H1 (cell line): ENCODE measurements around the gene STRN. TPM values are rescaled to one million over a fixed set of nuclear protein-coding genes. Genes with fewer than 3 reads are reported as not detected.

Experiments used
- CTCF ChIA-PET: fragments of 300-600 bp; sonication (Branson Sonifier 250); formaldehyde crosslinking; loops from one replicate; lab custom pipeline; 2021; ENCODE audit not compliant: partially characterized antibody; lab: Charles Lee
- POLR2A ChIA-PET: fragments of 300-600 bp; sonication (Branson Sonifier 250); formaldehyde crosslinking; loops from one replicate; lab custom pipeline; 2021; ENCODE audit warnings: inconsistent platforms; ENCODE audit not compliant: partially characterized antibody; lab: Charles Lee
- DNase-seq, 2 experiments: peaks; one replicate each; pipeline versions ENCODE4 v3.0.0 to v3.0.0-alpha.2; 2010 to 2022; ENCODE audit warnings: low spot score in 2 of 2, low read depth in 1 of 2, mixed read lengths in 1 of 2
- FAIRE-seq: peaks from 2 replicates; lab custom pipeline; 2011; peaks lifted over from hg19 to GRCh38; lab: Jason Lieb, UNC
- H2AFZ ChIP-seq: 2 replicates; pipeline ENCODE4 v1.8.1; 2012; ENCODE audit warnings: low read length, inconsistent platforms
- H2AK5ac ChIP-seq: 2 replicates; pipeline ENCODE4 v1.6.1; 2013; ENCODE audit warnings: low read depth, low read length
- H2BK120ac ChIP-seq: replicated peaks from 2 replicates; pipeline ENCODE3; 2013; ENCODE audit warnings: low read depth, low read length, inconsistent platforms
- H2BK12ac ChIP-seq: 2 replicates; pipeline ENCODE4 v1.6.1; 2013; ENCODE audit warnings: low read depth, low read length
- H2BK15ac ChIP-seq: 2 replicates; pipeline ENCODE4 v1.6.1; 2013; ENCODE audit warnings: low read length
- H2BK20ac ChIP-seq: 2 replicates; pipeline ENCODE4 v1.6.1; 2013; ENCODE audit warnings: low read length
- H2BK5ac ChIP-seq: 2 replicates; pipeline ENCODE4 v1.6.1; 2013; ENCODE audit warnings: low read depth, low read length
- H3K14ac ChIP-seq: 2 replicates; pipeline ENCODE4 v1.6.1; 2013; ENCODE audit warnings: inconsistent platforms; ENCODE audit not compliant: insufficient read length
- H3K18ac ChIP-seq: 2 replicates; pipeline ENCODE4 v1.6.1; 2013; ENCODE audit warnings: low read length; ENCODE audit errors: extremely low read depth
- H3K23ac ChIP-seq: 2 replicates; pipeline ENCODE4 v1.6.1; 2013; ENCODE audit warnings: inconsistent platforms; ENCODE audit not compliant: insufficient read length
- H3K23me2 ChIP-seq: 2 replicates; pipeline ENCODE4 v1.6.1; 2013; ENCODE audit warnings: low read depth, low read length
- H3K27ac ChIP-seq: 2 replicates; pipeline ENCODE4 v1.6.1; 2011; ENCODE audit warnings: low read depth, low read length, inconsistent platforms
- H3K27me3 ChIP-seq, 4 experiments: replicated peaks in 1 of 4; 1 replicate in 1 of 4; 2 replicates in 3 of 4; pipeline versions ENCODE4 v1.6.1 to v1.8.1; 2011 to 2013; ENCODE audit warnings: low read length in 3 of 4, mild to moderate bottlenecking in 3 of 4, inconsistent platforms in 2 of 4, mixed read lengths in 2 of 4, moderate library complexity in 1 of 4; ENCODE audit not compliant: control insufficient read depth in 3 of 4, insufficient read depth in 3 of 4; ENCODE audit errors: extremely low read depth in 1 of 4
- H3K36me3 ChIP-seq, 4 experiments: 2 replicates each; pipeline versions ENCODE4 v1.6.1 to v1.8.1; 2011 to 2013; ENCODE audit warnings: mild to moderate bottlenecking in 4 of 4, low read length in 3 of 4, moderate library complexity in 2 of 4, control low read depth in 1 of 4, inconsistent platforms in 1 of 4; ENCODE audit not compliant: insufficient read depth in 4 of 4, control insufficient read depth in 2 of 4
- H3K4ac ChIP-seq: replicated peaks from 2 replicates; pipeline ENCODE3; 2013; ENCODE audit warnings: low read length, low read depth, mixed read lengths, inconsistent platforms; ENCODE audit not compliant: insufficient read length
- H3K4me1 ChIP-seq, 4 experiments: replicated peaks in 1 of 4; 1 replicate in 1 of 4; 2 replicates in 3 of 4; pipeline versions ENCODE4 v1.6.1 to v1.8.1; 2011 to 2013; ENCODE audit warnings: low read length in 3 of 4, inconsistent platforms in 2 of 4, mixed read lengths in 1 of 4; ENCODE audit not compliant: insufficient read depth in 4 of 4, control insufficient read depth in 3 of 4
- H3K4me2 ChIP-seq, 2 experiments: 2 replicates each; pipeline versions ENCODE4 v1.6.1 to v1.8.1; 2011 to 2013; ENCODE audit warnings: low read depth in 2 of 2, low read length in 2 of 2, control low read depth in 1 of 2, inconsistent platforms in 1 of 2, mild to moderate bottlenecking in 1 of 2; ENCODE audit not compliant: insufficient read depth in 1 of 2
- H3K4me3 ChIP-seq, 4 experiments: fragments of 200-600, 300-600 bp in 1 of 4; sonication (generic), shearing (Covaris generic), sonication (Bioruptor Twin) in 1 of 4; 2 replicates each; pipeline versions ENCODE4 v1.5.1 to v1.8.1; 2011 to 2016; ENCODE audit warnings: low read length in 4 of 4, low read depth in 3 of 4, control low read depth in 2 of 4, inconsistent platforms in 2 of 4, mild to moderate bottlenecking in 2 of 4, mixed read lengths in 1 of 4, moderate library complexity in 1 of 4; ENCODE audit not compliant: insufficient read depth in 2 of 4; ENCODE audit errors: extremely low read depth in 1 of 4
- H3K56ac ChIP-seq: replicated peaks from 2 replicates; pipeline ENCODE3; 2013; ENCODE audit warnings: low read depth, mild to moderate bottlenecking, mixed read lengths, low read length, inconsistent platforms; ENCODE audit not compliant: insufficient read length
- H3K79me1 ChIP-seq: 2 replicates; pipeline ENCODE4 v1.6.1; 2013; ENCODE audit warnings: low read depth, low read length, control low read depth
- H3K79me2 ChIP-seq, 2 experiments: 2 replicates each; pipeline versions ENCODE4 v1.6.1 to v1.8.1; 2012 to 2013; ENCODE audit warnings: low read length in 2 of 2, mild to moderate bottlenecking in 2 of 2, inconsistent platforms in 1 of 2; ENCODE audit not compliant: insufficient read depth in 2 of 2, control insufficient read depth in 1 of 2
- H3K9ac ChIP-seq, 4 experiments: replicated peaks in 1 of 4; 1 replicate in 1 of 4; 2 replicates in 3 of 4; pipeline versions ENCODE4 v1.6.1 to v1.8.1; 2011 to 2013; ENCODE audit warnings: low read depth in 3 of 4, low read length in 3 of 4, control low read depth in 2 of 4, mild to moderate bottlenecking in 2 of 4, moderate library complexity in 2 of 4, inconsistent platforms in 1 of 4; ENCODE audit errors: extremely low read depth in 1 of 4
- H3K9me3 ChIP-seq, 2 experiments: 2 replicates each; pipeline versions ENCODE4 v1.6.1 to v1.8.1; 2012 to 2013; ENCODE audit warnings: mild to moderate bottlenecking in 2 of 2, moderate library complexity in 2 of 2, control low read depth in 1 of 2, inconsistent platforms in 1 of 2, low read depth in 1 of 2, low read length in 1 of 2, mixed read lengths in 1 of 2; ENCODE audit not compliant: insufficient read depth in 2 of 2
- H4K20me1 ChIP-seq, 2 experiments: replicated peaks in 1 of 2; 2 replicates each; pipeline versions ENCODE3 to v1.8.1; 2011 to 2013; ENCODE audit warnings: inconsistent platforms in 2 of 2, low read length in 2 of 2, mild to moderate bottlenecking in 1 of 2; ENCODE audit not compliant: insufficient read depth in 2 of 2, control insufficient read depth in 1 of 2
- H4K5ac ChIP-seq: 2 replicates; pipeline ENCODE4 v1.6.1; 2013; ENCODE audit warnings: low read length, low read depth, mixed read lengths, inconsistent platforms; ENCODE audit not compliant: insufficient read length
- H4K8ac ChIP-seq: 2 replicates; pipeline ENCODE4 v1.8.0; 2013; ENCODE audit warnings: mild to moderate bottlenecking, moderate library complexity, low read length, inconsistent platforms; ENCODE audit not compliant: insufficient read depth; ENCODE audit errors: extremely low read depth
- H4K91ac ChIP-seq: replicated peaks from 2 replicates; pipeline ENCODE3; 2013; ENCODE audit warnings: low read length, mixed read lengths, inconsistent platforms; ENCODE audit not compliant: insufficient read length
- BCL11A ChIP-seq, 2 experiments: IDR thresholded peaks; one replicate each; pipeline ENCODE4 v1.6.1; 2011; ENCODE audit warnings: low read depth in 2 of 2, low read length in 2 of 2, mild to moderate bottlenecking in 2 of 2
- EGR1 ChIP-seq: IDR thresholded peaks from 2 replicates; pipeline ENCODE4 v1.6.1; 2011; ENCODE audit warnings: low read depth, low read length, borderline replicate concordance
- GTF2F1 ChIP-seq: IDR thresholded peaks from 2 replicates; pipeline ENCODE4 v1.6.1; 2012; ENCODE audit warnings: low read depth, low read length, improper control_type of control experiment, borderline replicate concordance
- RAD21 ChIP-seq, 2 experiments: IDR thresholded peaks in 1 of 2; conservative IDR thresholded peaks in 1 of 2; 2 replicates each; pipeline ENCODE4 v1.6.1; 2011; ENCODE audit warnings: low read depth in 2 of 2, low read length in 2 of 2, improper control_type of control experiment in 1 of 2, inconsistent platforms in 1 of 2, mild to moderate bottlenecking in 1 of 2, moderate library complexity in 1 of 2
- RFX5 ChIP-seq: IDR thresholded peaks from 2 replicates; pipeline ENCODE4 v1.6.1; 2011; ENCODE audit warnings: low read depth, low read length, improper control_type of control experiment, borderline replicate concordance
- TBP ChIP-seq: IDR thresholded peaks from 2 replicates; pipeline ENCODE4 v1.6.1; 2011; ENCODE audit warnings: low read depth, low read length, improper control_type of control experiment
- WGBS, 2 experiments: shearing (Covaris generic) in 1 of 2; methylation state at CpG; one replicate each; pipeline versions ENCODE4 v1.1.6 to v1.1.7; 2013 to 2015; ENCODE audit warnings: low lambda C conversion rate in 2 of 2, mixed read lengths in 2 of 2, inconsistent platforms in 1 of 2, low coverage in 1 of 2, missing lambda C conversion rate in 1 of 2; ENCODE audit not compliant: insufficient replicate concordance in 2 of 2, insufficient coverage in 1 of 2, insufficient read length in 1 of 2; ENCODE audit errors: extremely low coverage in 1 of 2, missing lambda C conversion rate in 1 of 2; 5-methylcytosine and 5-hydroxymethylcytosine counted together
- polyA plus RNA-seq, 7 experiments: library from polyadenylated mRNA; depleted of rRNA in 3 of 7; stranded (reverse) in 5 of 7; unstranded in 2 of 7; fragments of >200 nt in 5 of 7; fragments of 200-250 nt in 2 of 7; gene quantifications; 1 replicate in 5 of 7; 2 replicates in 1 of 7; 4 replicates in 1 of 7; pipeline versions ENCODE4 v1.2.1 to v1.2.3, GENCODE V29; 2011 to 2013; ENCODE audit warnings: missing spikeins in 2 of 7, mixed read lengths in 2 of 7
- total RNA-seq: library from RNA; stranded (reverse); fragmentation: NEBNext Ultra II Directional; extraction: Animal tissue kit (Norgen Biotek cat#: 25700); gene quantifications from 2 replicates; pipeline ENCODE4 v1.2.1, GENCODE V29; 2021

Gene STRN
- total and polyA plus RNA-seq, 2 of the 8 experiments (the other 6 are each of a cell fraction or from before 2014, with no cell fraction given) = 8.3 to 47.0 TPM

DNA sequence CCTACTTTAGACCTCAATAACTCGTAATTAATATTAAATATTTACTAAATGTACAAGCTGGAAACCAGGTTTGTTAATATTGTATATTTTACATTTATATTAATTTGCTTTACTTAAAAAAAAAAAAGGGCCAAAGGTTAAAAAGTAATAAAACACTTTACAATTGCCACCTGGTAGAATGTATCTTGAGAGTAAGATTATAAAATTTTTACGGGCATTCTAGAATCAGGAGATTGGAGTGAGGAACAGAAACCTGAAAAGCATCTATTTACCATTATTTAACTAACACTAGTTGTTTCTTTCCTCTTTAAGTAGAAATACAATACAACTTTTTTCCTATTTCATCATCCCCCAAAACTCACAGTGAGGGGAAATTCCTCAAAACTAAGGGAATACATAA, 15.6 kb upstream of the STRN start:
- CTCF ChIA-PET = interaction anchor here (0.6 to 1.0 kb wide), 3 partner anchors 25 to 175 kb away, joined by 3 to 4 read pairs (median 3); no protein-coding TSS in a partner anchor

More for the DNA sequence above, 15.6 kb upstream of the STRN start:
- no peak overlapping the region for H2AFZ ChIP-seq
- H3K27me3 ChIP-seq = no peaks in the 10 kb centered on the region
- no peak overlapping the region for H2BK15ac ChIP-seq
- H2BK12ac ChIP-seq = no peak overlapping the region
- DNase-seq (no peak), FAIRE-seq (no peak)
- no peak overlapping the region for H3K4me2 ChIP-seq
- no peak overlapping the region for H4K91ac ChIP-seq
- H3K4ac ChIP-seq = no peak overlapping the region
- no peak overlapping the region for H3K56ac ChIP-seq
- no peak overlapping the region for H3K27ac ChIP-seq
- H3K79me2 ChIP-seq = no peaks in the 10 kb centered on the region
- no peaks in the 10 kb centered on the region for H3K79me1 ChIP-seq
- POLR2A ChIA-PET = no interaction called here
- no peaks in the 10 kb centered on the region for H4K20me1 ChIP-seq
- H2BK5ac ChIP-seq = no peak overlapping the region
- H3K36me3 ChIP-seq = no peaks in the 10 kb centered on the region
- H3K14ac ChIP-seq = no peak overlapping the region
- no peak overlapping the region for H3K9ac ChIP-seq
- H3K4me3 ChIP-seq = no peak overlapping the region
- H2BK120ac ChIP-seq = no peak overlapping the region
- no peak overlapping the region for H3K18ac ChIP-seq
- H4K5ac ChIP-seq = no peak overlapping the region
- no peaks in the 10 kb centered on the region for H3K23me2 ChIP-seq
- H3K23ac ChIP-seq = no peak overlapping the region
- H3K4me1 ChIP-seq = no peaks in the 10 kb centered on the region
- H4K8ac ChIP-seq = no peak overlapping the region
- H3K9me3 ChIP-seq = no peaks in the 10 kb centered on the region
- no peak overlapping the region for H2BK20ac ChIP-seq
- 90% methylated on average over 2 of the region's 2 CpGs; no CpG with 5 or more reads in 1 of the 2 experiments for WGBS, 2 experiments
- TF ChIP-seq GTF2F1 = no peak
- TF ChIP-seq EGR1 = no peak
- no peak for TF ChIP-seq TBP
- no peak for TF ChIP-seq RAD21 (IDR thresholded peaks at IDR 0.05 in 1 of 2, conservative IDR thresholded peaks at IDR 0.05 in 1 of 2; ENCODE audit: low read depth in 2 of 2, low read length in 2 of 2)
- TF ChIP-seq BCL11A (IDR thresholded peaks at IDR 0.05; ENCODE audit: low read depth in 2 of 2, low read length in 2 of 2) = no peak
- TF ChIP-seq RFX5 = no peak
- no peak overlapping the region for H2AK5ac ChIP-seq
